Adrenal gland (tissue), 5 donors: ENCODE data around the gene AKAP13.

Source experiments
- CTCF ChIP-seq, 6 experiments: fragments of 450-650 bp in 4 of 6; fragments of 200-600 bp in 2 of 6; sonication (generic) in 1 of 6; IDR thresholded peaks; 1 replicate in 5 of 6; 2 replicates in 1 of 6; pipeline versions ENCODE4 v1.5.1 to v1.8.0; 2016 to 2021; ENCODE audit warnings: antibody characterized with exemption in 6 of 6, mild to moderate bottlenecking in 2 of 6, moderate library complexity in 1 of 6
- POLR2A ChIP-seq, 2 donors: fragments of 450-650 bp; IDR thresholded peaks; one replicate each; pipeline ENCODE4 v1.6.1; 2017; ENCODE audit warnings: antibody characterized with exemption in 2 of 2, mild to moderate bottlenecking in 2 of 2, moderate library complexity in 1 of 2
- donor health status: DM: no; HTN: no; CAD: no.

GRCh38 chr15:85497172-85497569, 116.8 kb downstream of the AKAP13 start:
- no peak for TF ChIP-seq CTCF (IDR thresholded peaks at IDR 0.05)
- no peak for TF ChIP-seq POLR2A (IDR thresholded peaks at IDR 0.05)
